Thyroid gland (tissue), 4 donors: ENCODE data around the gene SH3BP4. TPM values are rescaled to one million over a fixed set of nuclear protein-coding genes. Genes with fewer than 3 reads are reported as not detected.

Source experiments
- DNase-seq, 2 donors: peaks; one replicate each; pipeline ENCODE4 v3.0.0-alpha.2; 2019
- H3K27ac ChIP-seq, 3 donors: fragments of 200-600 bp; sonication (generic); 1 replicate in 2 of 3; 2 replicates in 1 of 3; pipeline ENCODE4 v1.5.1; 2016 to 2019; ENCODE audit warnings: mild to moderate bottlenecking in 1 of 3, moderate library complexity in 1 of 3
- H3K27me3 ChIP-seq: fragments of 200-600 bp; sonication (generic); one replicate; pipeline ENCODE4 v1.5.1; 2019
- H3K36me3 ChIP-seq, 2 donors: fragments of 200-600 bp; sonication (generic); one replicate each; pipeline ENCODE4 v1.5.1; 2016 to 2019
- H3K4me1 ChIP-seq, 2 donors: fragments of 200-600 bp; sonication (generic); one replicate each; pipeline ENCODE4 v1.5.1; 2017 to 2019
- H3K4me3 ChIP-seq, 3 donors: fragments of 200-600 bp; sonication (generic); replicated peaks in 1 of 3; 1 replicate in 2 of 3; 2 replicates in 1 of 3; pipeline ENCODE4 v1.5.1; 2016; ENCODE audit warnings: mild to moderate bottlenecking in 1 of 3
- H3K9me3 ChIP-seq: fragments of 200-600 bp; sonication (generic); one replicate; pipeline ENCODE4 v1.5.1; 2017
- POLR2A ChIP-seq, 2 donors: fragments of 450-650 bp; IDR thresholded peaks; one replicate each; pipeline ENCODE4 v1.6.1; 2017; ENCODE audit warnings: antibody characterized with exemption in 2 of 2, mild to moderate bottlenecking in 2 of 2, moderate library complexity in 1 of 2
- WGBS, 2 donors: methylation state at CpG; one replicate each; pipeline ENCODE4 v1.1.5; 2017; 5-methylcytosine and 5-hydroxymethylcytosine counted together
- intact Hi-C: fragments of 100-400 bp; cut with DNase I; formaldehyde crosslinking; loops from one replicate; pipeline ENCODE4 v1.15.1; 2023
- total RNA-seq, 4 donors: library from RNA; depleted of rRNA; stranded (reverse); fragments of >200 nt; gene quantifications; one replicate each; pipeline ENCODE4 v1.2.3, GENCODE V29; 2016
- TF ChIP-seq, protein P1 (sequence below), 6 experiments: fragments of 200-600 bp in 3 of 6; fragments of 450-650 bp in 3 of 6; sonication (generic) in 3 of 6; IDR thresholded peaks; one replicate each; pipeline ENCODE4 v1.5.1; 2016 to 2019; ENCODE audit warnings: antibody characterized with exemption in 6 of 6, mild to moderate bottlenecking in 2 of 6, inconsistent platforms in 1 of 6, moderate library complexity in 1 of 6

SH3BP4 gene
- total RNA-seq, 4 donors from 2014 or later, result 36.9 to 64.6 (median 47.9) TPM

GRCh38 chr2:234990300-234990699 is 38.5 kb downstream of the SH3BP4 start:
- H3K4me3 ChIP-seq, result no peak overlapping the region
- H3K27ac ChIP-seq, result peak overlapping the region; percentile 12 to 77 (median 77)
- intact Hi-C loops, result no loop called here
- 89 to 91% methylated on average over 6 to 7 of the region's 7 CpGs for WGBS, 2 donors
- DNase-seq, result no peak
- TF ChIP-seq, protein P1, sequence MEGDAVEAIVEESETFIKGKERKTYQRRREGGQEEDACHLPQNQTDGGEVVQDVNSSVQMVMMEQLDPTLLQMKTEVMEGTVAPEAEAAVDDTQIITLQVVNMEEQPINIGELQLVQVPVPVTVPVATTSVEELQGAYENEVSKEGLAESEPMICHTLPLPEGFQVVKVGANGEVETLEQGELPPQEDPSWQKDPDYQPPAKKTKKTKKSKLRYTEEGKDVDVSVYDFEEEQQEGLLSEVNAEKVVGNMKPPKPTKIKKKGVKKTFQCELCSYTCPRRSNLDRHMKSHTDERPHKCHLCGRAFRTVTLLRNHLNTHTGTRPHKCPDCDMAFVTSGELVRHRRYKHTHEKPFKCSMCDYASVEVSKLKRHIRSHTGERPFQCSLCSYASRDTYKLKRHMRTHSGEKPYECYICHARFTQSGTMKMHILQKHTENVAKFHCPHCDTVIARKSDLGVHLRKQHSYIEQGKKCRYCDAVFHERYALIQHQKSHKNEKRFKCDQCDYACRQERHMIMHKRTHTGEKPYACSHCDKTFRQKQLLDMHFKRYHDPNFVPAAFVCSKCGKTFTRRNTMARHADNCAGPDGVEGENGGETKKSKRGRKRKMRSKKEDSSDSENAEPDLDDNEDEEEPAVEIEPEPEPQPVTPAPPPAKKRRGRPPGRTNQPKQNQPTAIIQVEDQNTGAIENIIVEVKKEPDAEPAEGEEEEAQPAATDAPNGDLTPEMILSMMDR (IDR thresholded peaks at IDR 0.05), result no peak
- TF ChIP-seq POLR2A (IDR thresholded peaks at IDR 0.05), result no peak
- H3K27me3 ChIP-seq, result no peaks in the 10 kb centered on the region
- peaks cover 0 to 1% of the 10 kb centered on the region in 2 donors for H3K36me3 ChIP-seq
- peaks cover 23 to 31% of the 10 kb centered on the region in 2 donors for H3K4me1 ChIP-seq
- no peaks in the 10 kb centered on the region for H3K9me3 ChIP-seq

- Histone ChIP-seq H3K27ac (peak overlapping the region in 1 of 3 donors; percentile 30), H3K9me3 (no peaks in the 10 kb centered on the region), H3K27me3 (no peaks in the 10 kb centered on the region), H3K4me1 (peaks cover 23 to 31% of the 10 kb centered on the region in 2 donors), H3K36me3 (peaks cover 0 to 5% of the 10 kb centered on the region in 2 donors), H3K4me3 (no peak overlapping the region)
- intact Hi-C loops, result no loop called here
- DNase-seq, result no peak
- WGBS, 2 donors, result 79 to 91% methylated on average over 5 of the region's 5 CpGs
- no peak for TF ChIP-seq POLR2A (IDR thresholded peaks at IDR 0.05)
- TF ChIP-seq, protein P1 (IDR thresholded peaks at IDR 0.05), result no peak
These were observed 39.5 kb downstream of the SH3BP4 start for GRCh38 chr2:234991290-234991689.

DNA sequence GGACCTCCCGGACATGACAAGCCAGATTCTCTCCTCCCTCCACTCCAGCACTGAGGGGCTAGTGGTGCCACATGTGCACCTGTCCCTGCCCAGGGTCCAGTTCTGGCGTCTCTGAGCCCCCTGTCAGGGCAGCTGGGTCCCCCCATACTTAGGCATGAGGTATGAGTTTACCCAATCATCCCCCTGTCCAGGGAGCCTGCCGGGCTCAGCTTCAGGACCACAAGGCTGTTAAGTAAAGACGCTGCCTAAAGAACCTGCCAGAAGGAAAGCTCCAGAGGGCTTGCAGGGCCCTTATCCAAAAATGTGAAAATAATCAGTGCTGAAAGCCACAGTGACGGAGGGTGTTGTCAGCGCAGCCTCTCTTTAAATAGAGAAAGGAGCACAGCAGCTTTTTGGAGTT is 40.0 kb downstream of the SH3BP4 start:
- Histone ChIP-seq H3K36me3 (peaks cover 0 to 5% of the 10 kb centered on the region in 2 donors), H3K27me3 (no peaks in the 10 kb centered on the region), H3K4me3 (no peak overlapping the region), H3K4me1 (peaks cover 23 to 31% of the 10 kb centered on the region in 2 donors), H3K27ac (peak overlapping the region in 1 of 3 donors; percentile 30), H3K9me3 (no peaks in the 10 kb centered on the region)
- intact Hi-C loops, result no loop called here
- 75 to 82% methylated on average over 6 of the region's 6 CpGs for WGBS, 2 donors
- TF ChIP-seq, protein P1 (IDR thresholded peaks at IDR 0.05), result no peak
- TF ChIP-seq POLR2A (IDR thresholded peaks at IDR 0.05), result no peak
- DNase-seq, result no peak

DNA sequence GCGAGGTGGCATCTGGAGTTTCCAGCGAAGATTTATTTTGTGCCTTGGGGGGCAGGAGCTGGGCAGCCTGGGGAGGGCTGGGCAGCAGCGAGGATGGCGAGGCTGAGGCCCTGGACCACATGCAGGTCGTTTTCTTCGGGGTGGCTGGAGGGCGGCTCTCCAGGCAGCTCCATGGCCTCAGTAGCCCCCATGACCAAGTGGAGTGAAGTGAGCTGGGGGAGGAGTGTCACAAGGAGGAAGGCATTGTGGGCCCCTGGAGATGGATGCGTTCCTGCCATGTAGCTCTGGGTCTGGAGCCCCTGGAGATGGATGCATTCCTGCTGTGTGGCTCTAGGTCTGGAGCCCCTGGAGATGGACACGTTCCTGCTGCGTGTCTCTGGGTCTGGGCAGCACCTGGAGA is 40.4 kb downstream of the SH3BP4 start:
- 74 to 89% methylated on average over 10 of the region's 10 CpGs for WGBS, 2 donors

More for the DNA sequence above, 40.4 kb downstream of the SH3BP4 start:
- intact Hi-C loops, result no loop called here
- Histone ChIP-seq H3K27me3 (no peaks in the 10 kb centered on the region), H3K4me1 (peaks cover 23 to 31% of the 10 kb centered on the region in 2 donors), H3K36me3 (peaks cover 0 to 5% of the 10 kb centered on the region in 2 donors), H3K4me3 (no peak overlapping the region), H3K27ac (peak overlapping the region in 1 of 3 donors; percentile 30), H3K9me3 (no peaks in the 10 kb centered on the region)
- TF ChIP-seq POLR2A (IDR thresholded peaks at IDR 0.05), result no peak
- TF ChIP-seq, protein P1 (IDR thresholded peaks at IDR 0.05), result no peak
- no peak for DNase-seq
